IPS-NIHi7 (cell line): ENCODE measurements around the gene AQP12B.

Experiments
- DNase-seq: peaks from one replicate; pipeline ENCODE4 v3.0.0; 2012; ENCODE audit warnings: mixed read lengths; ENCODE audit errors: extremely low spot score

The AQP12B gene

DNA sequence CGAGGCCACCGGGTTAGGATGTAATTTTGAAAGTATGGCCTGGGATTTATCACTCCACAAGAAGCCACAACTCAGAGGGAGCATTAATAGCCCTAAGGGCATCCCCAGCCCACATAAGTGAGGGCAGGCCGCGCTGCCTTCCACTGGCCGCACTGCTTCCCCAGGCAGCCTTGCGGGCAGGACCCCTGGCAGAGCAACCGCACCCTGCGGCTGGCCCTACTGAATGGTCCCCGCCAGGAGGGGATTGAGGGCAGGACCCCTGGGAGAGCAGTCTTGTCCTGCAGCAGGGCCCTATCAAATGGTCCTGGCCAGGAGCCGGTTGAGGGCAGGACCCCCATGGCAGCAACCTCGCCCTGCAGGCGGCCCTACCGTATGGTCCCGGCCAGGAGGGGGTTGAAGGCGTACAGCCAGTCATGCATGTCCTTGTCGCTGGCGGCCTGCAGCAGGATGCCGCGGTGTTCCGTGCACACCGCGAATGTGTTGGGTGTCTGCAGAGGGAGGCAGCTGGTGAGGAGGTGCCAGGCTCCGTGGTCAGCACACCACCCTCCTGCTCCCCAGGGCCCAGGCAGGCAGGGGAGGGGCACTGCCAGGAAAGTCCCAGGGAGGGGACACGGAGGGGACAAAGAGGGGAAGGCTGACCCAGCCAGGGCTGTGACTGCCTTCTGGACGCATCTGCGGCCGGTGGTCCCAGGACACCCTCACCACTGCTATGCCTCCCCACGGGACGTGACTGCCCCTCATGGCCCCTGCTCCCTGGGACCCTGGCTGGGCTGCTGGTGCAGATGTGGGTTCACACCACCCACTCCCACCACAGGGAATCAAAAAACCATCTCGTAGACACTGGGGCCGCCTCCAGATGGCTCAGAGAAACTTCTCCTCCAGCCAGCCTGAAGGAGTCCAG is 35.2 kb upstream of the AQP12B start:
- no peak for DNase-seq

DNA sequence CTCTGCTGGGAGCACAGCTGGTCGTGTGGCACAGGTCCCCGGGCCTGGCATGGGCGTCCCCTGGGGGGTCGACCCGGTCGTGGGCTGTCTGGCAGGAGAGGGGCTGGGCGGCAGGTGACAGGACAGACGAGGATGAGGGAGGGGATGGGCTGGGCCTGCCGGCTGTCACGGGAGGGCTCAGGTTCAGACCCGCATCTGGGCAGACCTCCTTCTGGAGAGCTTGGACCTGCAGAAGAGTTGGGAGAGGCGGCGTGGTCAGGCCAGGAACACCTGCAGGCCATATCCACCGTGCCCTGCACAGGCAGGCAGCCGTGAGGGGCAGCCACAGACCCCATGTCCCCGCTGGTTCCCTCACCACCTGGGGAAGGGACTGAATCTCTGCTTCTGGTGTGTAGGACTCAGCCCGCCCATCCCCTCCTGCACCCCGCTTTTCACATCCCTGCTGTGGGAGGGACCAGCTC is 34.5 kb upstream of the AQP12B start:
- DNase-seq, result no peak

DNA sequence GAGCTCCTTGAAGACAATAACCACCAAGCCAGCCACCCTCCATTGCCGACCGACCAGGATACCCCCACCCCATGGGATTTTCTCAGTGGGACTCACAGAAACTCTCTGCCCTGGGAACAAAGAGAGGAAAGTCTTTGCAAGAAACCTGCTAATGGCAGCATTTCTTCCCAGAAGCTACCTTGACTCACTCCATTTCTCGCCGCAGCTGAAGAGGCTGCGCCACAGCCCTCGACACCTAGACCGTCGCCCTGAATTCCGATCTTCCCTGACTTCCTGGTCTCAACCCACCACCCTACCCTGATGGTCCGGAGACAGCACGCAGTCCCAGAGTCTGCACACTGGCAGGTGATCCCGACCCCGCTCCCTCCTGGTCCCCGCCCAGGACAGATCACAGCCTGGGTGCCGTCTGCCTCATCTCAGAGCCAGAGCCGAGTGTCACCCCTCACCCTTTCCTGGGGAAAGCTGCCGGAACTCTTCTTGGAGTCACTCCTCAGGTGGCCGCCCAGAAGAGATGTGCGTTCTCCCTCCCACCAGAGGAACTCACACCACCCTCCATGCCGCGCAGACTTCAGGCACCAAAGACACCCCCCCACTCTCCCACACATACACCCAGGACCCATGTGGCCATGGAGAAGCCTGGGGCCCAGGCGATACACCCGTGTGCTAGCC is 33.6 kb upstream of the AQP12B start:
- DNase-seq, result no peak

DNA sequence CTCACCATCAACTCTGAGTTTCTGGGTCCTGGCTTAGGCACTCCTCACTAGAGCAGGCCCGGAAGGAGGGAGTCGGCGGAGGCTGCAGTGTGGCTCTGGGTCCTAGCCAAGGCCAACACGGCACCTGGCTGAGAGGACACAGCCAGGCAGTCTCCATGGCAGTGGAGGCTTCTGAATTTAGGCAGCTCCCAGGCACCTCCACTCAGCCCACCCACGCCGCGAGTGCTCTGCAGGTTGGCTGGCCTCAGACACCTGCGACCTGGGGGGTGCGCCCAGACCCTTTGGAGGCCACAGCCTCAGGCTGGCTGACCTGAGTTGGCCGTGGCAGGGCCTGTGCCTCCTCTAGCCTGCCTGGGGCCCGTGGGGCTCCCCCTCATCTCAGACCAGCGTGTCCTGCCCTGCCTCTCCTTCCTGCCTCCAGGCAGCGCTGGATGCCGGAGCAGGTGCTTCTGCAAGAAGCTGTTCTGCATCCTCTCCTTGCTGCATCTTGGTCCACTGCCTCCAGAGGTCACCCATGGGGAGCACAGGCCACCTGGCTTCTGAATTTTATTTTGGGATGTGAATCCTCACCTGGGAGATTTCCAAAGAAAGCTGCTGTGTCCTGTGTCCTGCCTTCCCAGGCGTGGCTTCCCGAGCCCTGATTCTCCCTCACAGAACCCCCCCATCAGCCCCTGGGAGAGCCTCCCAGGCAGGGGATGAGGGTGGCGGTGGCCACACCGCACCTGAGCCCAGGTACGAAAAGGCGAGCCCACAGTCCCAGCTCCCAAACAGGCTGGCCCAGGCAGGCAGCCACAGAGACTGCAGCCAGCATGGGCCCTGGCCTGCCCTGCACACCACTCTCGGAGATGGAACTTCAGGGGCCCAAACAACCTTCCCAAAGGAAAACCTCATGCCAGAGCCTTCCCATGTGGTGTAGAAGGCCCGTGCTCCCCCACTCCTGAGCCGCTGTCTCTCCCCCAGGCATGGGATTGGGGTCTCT is 32.4 kb upstream of the AQP12B start:
- DNase-seq, result no peak

DNA sequence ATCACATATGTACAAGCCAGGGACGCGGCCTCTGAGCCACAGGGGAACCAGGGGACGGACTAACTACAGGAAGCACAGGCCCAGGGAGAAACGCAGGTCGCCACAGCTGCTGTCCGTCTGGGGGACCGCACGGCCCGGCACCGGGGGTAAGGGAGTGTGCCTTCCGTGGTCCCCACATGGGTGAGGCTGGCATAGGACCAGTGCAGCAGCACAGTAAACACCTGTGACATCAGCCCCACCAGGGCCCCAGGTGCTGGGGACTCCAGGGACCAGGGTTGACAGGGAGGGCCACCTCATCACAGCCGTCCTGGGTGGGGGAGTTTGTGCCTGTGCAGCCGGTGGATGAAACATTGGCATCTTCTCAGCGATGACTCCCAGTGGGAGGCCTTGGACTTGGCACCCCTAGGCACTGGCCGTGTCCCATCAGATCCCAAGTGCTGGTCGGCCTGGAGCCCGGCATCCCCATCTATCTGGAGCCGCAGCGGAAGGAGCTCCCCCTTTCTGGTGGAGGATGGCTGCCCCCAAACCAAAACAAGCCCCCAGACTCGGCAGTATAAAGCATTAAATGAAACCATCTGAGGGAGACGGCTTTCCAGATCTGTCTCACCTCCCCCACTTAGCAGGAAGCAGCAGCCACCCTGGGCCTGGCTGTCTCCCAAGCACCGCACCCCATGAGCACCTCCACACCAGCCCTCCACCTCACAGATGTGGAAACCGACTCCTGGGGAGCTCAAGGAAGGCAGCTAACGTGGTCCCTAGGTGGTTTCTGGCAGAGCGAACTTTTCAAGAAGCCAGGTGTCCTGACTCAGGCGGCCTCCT is 31.5 kb upstream of the AQP12B start:
- DNase-seq, result no peak

GRCh38 chr2:240713071-240713927 is 30.6 kb upstream of the AQP12B start:
- no peak for DNase-seq

DNA sequence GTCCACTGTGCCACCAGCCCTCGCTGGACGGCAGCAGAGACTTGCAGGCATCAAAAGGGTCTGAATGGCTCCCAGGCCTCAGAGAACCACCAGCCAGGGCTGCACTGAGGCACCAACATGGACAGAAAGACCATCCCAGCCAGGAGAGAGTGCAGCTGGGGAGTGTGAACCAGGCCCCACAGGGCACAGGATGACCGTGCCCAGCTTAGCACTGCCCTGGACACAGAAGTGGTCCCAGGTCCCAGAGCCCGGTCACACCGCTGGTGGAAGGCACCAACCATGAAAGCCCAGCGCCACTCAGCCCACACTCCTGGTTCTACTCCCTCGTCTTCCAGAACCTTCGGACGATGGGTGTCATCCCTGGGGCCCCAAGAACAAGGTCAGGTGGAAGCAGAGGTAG is 29.4 kb upstream of the AQP12B start:
- DNase-seq, result no peak

GRCh38 chr2:240711701-240712100 is 29.0 kb upstream of the AQP12B start:
- DNase-seq, result no peak

DNA sequence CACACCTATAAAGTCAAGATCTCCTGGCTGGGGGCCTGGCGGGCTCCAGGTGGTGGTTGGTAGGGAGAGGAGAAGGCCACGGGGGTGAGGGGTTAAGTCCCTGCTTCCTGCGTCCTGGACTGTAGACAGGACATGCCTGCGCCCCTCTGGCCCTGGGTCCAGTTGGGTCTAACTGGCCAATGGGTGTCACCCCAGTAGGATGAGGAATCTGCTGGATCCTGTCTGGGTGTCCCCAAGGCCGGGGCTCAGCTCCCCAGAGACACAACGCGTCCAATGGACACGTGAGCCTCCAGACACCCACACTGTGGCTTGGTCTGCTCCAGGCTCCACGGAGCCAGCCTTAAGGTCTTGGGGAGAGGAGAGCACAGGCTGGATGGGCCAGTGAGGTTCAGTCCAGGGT is 28.6 kb upstream of the AQP12B start:
- no peak for DNase-seq

DNA sequence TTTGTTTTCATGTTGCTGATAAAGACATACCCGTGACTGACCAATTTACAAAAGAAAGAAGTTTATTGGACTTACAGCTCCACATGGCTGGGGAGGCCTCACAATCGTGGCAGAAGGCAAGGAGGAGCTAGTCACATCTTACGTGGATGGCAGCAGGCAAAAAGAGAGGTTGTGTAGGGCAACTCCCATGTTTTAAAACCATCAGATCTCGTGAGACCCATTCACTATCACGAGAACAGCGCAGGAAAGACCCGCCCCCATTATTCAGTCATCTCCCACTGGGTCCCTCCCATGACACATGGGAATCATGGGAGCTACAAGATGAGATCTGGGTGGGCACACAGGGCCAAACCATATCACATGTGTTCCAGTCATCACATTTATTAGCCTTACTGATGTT is 25.8 kb upstream of the AQP12B start:
- no peak for DNase-seq

- DNase-seq, result no peak
These were observed 25.1 kb upstream of the AQP12B start for GRCh38 chr2:240707821-240708220.

DNA sequence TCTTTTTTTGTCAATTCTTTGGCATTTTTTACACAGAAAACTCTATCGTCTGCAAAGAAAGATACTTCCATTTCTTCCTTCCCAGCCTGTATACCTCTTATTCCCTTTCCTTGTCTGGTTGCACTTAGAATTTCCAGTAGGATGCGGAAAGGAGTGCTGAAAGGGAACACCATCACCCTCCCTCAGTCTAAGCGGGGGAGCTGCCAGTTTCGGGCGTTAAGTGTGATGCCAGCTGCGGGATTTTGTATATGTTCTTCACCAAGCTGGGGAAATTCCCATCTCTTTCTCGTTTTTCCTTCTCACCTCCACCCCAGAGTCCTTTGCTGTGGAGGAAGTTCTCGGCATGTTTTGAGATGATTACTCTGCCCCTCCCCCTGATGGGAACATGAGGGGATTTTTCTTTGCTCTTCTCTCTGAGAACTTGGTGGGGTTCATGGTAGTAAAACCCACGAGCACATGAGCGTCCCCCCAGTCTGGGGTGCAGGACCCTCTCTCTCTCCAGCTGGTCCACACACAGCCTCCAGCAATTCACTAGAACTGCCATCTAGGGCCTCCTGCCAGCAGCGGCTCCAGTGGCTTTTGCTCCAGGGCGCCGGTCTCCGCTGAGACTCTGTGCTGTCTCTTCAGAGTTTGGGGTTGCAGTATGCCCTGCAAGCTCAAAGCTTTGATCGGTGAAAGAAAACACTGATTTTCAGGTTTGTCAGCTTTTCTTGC is 24.5 kb upstream of the AQP12B start:
- DNase-seq, result no peak

GRCh38 chr2:240705204-240705791 is 22.6 kb upstream of the AQP12B start:
- DNase-seq, result no peak

DNA sequence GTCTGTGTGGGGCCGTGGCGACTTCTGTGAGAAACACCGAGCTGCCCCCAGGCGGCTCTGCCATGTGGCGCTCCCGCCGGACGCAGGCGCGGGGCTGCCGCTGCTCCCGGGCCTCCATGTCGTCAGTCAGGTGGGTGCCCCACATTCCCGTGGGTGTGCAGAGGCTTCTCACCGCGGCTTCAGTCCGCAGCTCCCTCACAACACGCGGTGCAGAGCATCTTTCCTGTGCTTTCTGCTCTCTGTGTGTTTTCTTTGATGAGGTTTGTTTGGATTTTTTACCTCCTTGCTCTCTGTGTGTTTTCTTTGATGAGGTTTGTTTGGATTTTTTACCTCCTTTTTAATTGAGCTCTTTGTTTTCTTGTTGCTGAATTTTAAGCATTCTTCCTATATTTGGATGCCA is 22.0 kb upstream of the AQP12B start:
- no peak for DNase-seq

DNA sequence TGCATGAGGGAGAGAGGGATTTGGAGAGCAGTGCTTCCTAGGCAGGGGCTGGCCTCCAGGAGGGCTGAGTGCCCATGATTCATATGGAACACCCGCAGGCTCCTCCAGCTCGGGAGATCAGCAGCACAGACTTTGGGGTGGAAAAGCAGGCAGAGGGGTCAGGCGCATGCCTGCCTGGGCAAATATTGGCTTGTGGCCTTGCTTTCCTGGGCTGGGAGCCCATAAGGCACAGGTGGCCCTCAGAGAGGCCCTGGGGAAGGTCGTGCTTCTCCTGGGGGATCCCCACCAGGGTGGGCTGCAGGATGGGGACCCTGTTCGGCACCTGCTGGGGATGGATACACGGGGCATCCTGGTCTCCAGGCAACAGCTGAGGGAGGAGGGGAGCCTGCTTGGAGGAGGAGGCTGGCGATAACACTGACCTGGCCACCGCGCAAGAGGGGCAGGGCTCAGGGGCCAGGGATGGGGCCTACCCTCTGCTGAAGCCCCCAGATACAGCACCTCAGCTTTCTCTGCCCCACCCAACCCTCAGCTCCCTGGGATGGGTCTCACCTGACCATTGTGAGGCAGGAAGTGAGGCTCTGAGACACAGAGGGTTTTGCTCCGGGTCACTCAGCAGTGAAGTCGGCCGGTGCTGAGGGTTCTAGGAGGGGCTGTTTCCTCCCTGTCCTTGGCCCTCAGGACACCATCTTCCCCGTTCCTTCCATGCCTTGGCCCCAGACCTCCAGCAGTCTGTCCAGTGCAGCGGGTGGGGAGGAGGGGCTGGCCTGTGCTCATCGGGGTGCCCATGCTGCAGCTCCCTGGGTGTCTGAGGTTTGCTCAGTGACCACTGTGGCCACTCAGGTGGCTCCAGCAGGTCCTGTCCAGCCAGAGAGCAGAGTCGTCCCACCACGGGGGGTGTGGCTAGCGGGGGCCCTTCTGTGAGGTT is 21.0 kb upstream of the AQP12B start:
- DNase-seq, result no peak

GRCh38 chr2:240702640-240703011 is 19.9 kb upstream of the AQP12B start:
- DNase-seq, result no peak

DNA sequence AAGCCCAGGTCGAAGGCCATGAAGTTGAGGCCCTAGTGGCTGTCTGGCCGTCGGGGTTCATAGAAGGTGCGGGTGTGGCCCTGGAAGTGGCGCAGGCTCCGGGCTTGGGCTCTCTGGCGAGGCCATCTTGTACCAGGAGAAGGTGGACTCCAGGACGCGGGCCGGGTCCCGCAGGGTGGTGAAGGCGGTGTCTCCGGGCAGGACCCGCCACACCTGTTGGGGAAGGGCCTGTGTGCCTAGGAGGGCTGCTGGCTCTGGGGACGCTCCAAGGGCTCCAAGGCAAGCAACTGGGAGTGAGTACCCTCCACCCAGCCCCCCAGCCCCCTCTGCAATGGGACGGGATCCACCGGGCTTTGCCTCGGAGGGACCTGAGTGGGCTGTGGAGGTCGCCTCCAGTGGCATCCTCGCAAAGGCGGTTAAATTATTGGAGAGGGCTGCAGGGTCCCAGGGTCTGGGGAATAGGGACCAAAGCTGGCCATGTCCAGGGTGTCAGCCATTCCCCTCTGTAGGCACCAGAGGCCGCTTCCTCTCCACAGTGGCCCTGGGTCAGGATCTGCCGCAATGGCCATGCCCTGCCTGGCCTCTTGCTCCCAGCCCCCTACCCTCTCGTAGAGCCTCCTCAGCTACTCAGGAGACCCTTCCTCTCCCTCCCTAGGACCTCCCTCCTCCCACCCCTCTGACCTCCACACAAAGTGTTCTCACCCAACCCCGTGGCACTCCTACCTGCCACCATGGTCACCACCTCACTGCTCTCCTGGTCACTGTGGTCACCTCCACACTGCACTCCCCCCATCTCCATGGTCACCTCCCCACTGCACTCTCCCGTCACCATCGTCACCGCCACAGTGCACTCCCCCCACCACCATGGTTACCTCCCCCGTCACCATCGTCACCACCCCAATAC is 19.3 kb upstream of the AQP12B start:
- DNase-seq, result no peak
